Breast epithelium (tissue), 3 donors: Measurements from ENCODE around the gene PLCXD1.

Source experiments
- POLR2A ChIP-seq: fragments of 450-650 bp; IDR thresholded peaks from one replicate; pipeline ENCODE4 v1.6.1; 2016; ENCODE audit warnings: antibody characterized with exemption, mild to moderate bottlenecking, moderate library complexity
- POLR2AphosphoS5 ChIP-seq, 3 donors: sonication (generic); formaldehyde crosslinking; IDR thresholded peaks; one replicate each; pipeline ENCODE4 v1.6.1; 2017; ENCODE audit warnings: antibody characterized with exemption in 3 of 3

DNA sequence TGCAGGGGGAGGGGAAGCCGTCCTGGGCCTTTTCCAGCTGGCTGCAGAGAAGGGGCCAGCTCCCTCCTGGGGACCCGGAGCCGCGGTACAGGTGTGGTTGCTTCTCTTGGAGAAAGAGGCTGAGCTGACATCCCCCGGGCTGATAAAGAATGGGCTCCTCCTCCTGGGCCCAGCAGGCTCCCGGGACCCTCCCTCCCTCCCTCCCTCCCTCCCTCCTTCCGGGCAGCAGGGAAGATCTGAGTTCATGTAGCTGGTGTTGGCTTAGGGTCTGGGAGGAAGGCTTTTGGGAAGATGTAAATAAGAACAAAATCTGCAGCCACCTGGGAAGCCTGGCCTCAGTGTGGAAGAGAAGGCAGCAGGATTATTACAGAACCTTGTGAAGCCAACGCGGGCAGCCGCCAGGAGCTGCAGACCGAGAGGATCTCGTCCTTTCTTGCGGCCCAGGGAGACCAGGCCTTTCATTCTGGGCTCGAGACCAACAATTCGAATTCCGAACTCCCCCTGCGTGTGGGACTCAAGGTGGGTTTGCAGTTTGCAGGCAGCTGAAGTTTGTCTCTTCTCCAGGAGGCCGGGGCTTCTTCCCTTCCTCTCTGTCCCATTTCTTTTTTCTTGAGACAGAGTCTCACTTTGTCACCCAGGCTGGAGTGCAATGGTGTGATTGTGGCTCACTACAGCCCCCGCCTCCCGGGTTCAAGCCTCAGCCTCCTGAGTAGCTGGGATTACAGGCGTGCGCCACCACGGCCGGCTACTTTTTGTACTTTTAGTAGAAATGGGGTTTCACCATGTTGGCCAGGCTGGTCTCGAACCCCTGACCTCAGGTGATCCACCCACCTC is at the start of gene PLCXD1:
- TF ChIP-seq POLR2AphosphoS5 (IDR thresholded peaks at IDR 0.05) (no peak), POLR2A (no peak)
